Duodenal mucosa (tissue), 2 donors: ENCODE data around the gene KRT16.
"Not testable (repeated sequence)": the region's sequence is repeated elsewhere in the genome, so short reads cannot be mapped to it uniquely, and the experiment has no call there.

ENCODE experiments used
- H3K27ac ChIP-seq: one replicate; pipeline ENCODE4 v1.7.0; 2013; ENCODE audit warnings: low read depth, low read length
- H3K27me3 ChIP-seq, 2 donors: one replicate each; pipeline ENCODE4 v1.7.0; 2013; ENCODE audit warnings: low read length in 2 of 2, control low read depth in 1 of 2; ENCODE audit not compliant: insufficient read depth in 2 of 2, control insufficient read depth in 1 of 2
- H3K36me3 ChIP-seq, 2 donors: one replicate each; pipeline ENCODE4 v1.7.0; 2013; ENCODE audit warnings: low read length in 2 of 2, control low read depth in 1 of 2; ENCODE audit not compliant: insufficient read depth in 2 of 2, control insufficient read depth in 1 of 2
- H3K4me1 ChIP-seq, 2 donors: one replicate each; pipeline ENCODE4 v1.7.0; 2013; ENCODE audit warnings: low read length in 2 of 2, control low read depth in 1 of 2; ENCODE audit not compliant: insufficient read depth in 2 of 2, control insufficient read depth in 1 of 2
- H3K4me3 ChIP-seq, 2 donors: one replicate each; pipeline ENCODE4 v1.7.0; 2013; ENCODE audit warnings: low read length in 2 of 2, low read depth in 1 of 2
- H3K9ac ChIP-seq, 2 donors: one replicate each; pipeline ENCODE4 v1.7.0; 2013; ENCODE audit warnings: low read length in 2 of 2, low read depth in 1 of 2
- H3K9me3 ChIP-seq, 2 donors: one replicate each; pipeline ENCODE4 v1.7.0; 2013; ENCODE audit warnings: low read length in 2 of 2, control low read depth in 1 of 2; ENCODE audit not compliant: control insufficient read depth in 1 of 2

The KRT16 gene

GRCh38 chr17:41621916-41622315, 9.3 kb upstream of the KRT16 start:
- Histone ChIP-seq H3K36me3 (no peaks in the 10 kb centered on the region), H3K27me3 (no peaks in the 10 kb centered on the region), H3K9ac (no peak overlapping the region), H3K4me3 (no peak overlapping the region), H3K9me3 (no peaks in the 10 kb centered on the region), H3K27ac (no peak overlapping the region), H3K4me1 (no peaks in the 10 kb centered on the region)

GRCh38 chr17:41621435-41621817, 8.9 kb upstream of the KRT16 start:
- H3K4me3 ChIP-seq, H3K27ac ChIP-seq, H3K4me1 ChIP-seq, H3K9ac ChIP-seq, H3K36me3 ChIP-seq, H3K9me3 ChIP-seq, H3K27me3 ChIP-seq: not testable (repeated sequence)

- H3K27me3 ChIP-seq, result peaks cover 0 to 3% of the 10 kb centered on the region in 2 donors
- H3K36me3 ChIP-seq, result no peaks in the 10 kb centered on the region
- H3K4me1 ChIP-seq, result no peaks in the 10 kb centered on the region
- H3K9ac ChIP-seq, result no peak overlapping the region
- H3K9me3 ChIP-seq, result no peaks in the 10 kb centered on the region
- H3K27ac ChIP-seq, result no peak overlapping the region
- no peak overlapping the region for H3K4me3 ChIP-seq
Observed at GRCh38 chr17:41620583-41621434, 8.2 kb upstream of the KRT16 start.

GRCh38 chr17:41619927-41620582, 7.5 kb upstream of the KRT16 start:
- not testable (repeated sequence) for H3K4me3 ChIP-seq, H3K4me1 ChIP-seq, H3K9ac ChIP-seq, H3K9me3 ChIP-seq, H3K27ac ChIP-seq, H3K27me3 ChIP-seq, H3K36me3 ChIP-seq

GRCh38 chr17:41619036-41619926, 6.7 kb upstream of the KRT16 start:
- no peak overlapping the region for H3K27ac ChIP-seq
- H3K36me3 ChIP-seq, result no peaks in the 10 kb centered on the region
- H3K9ac ChIP-seq, result no peak overlapping the region
- no peaks in the 10 kb centered on the region for H3K9me3 ChIP-seq
- H3K4me3 ChIP-seq, result no peak overlapping the region
- H3K27me3 ChIP-seq, result peaks cover 0 to 3% of the 10 kb centered on the region in 2 donors
- H3K4me1 ChIP-seq, result no peaks in the 10 kb centered on the region

- no peaks in the 10 kb centered on the region for H3K4me1 ChIP-seq
- H3K4me3 ChIP-seq, result no peak overlapping the region
- H3K36me3 ChIP-seq, result no peaks in the 10 kb centered on the region
- no peak overlapping the region for H3K27ac ChIP-seq
- no peak overlapping the region for H3K9ac ChIP-seq
- peaks cover 0 to 3% of the 10 kb centered on the region in 2 donors for H3K27me3 ChIP-seq
- H3K9me3 ChIP-seq, result no peaks in the 10 kb centered on the region
Observed at GRCh38 chr17:41618341-41619035, 5.9 kb upstream of the KRT16 start.

- H3K27me3 ChIP-seq, result peaks cover 0 to 3% of the 10 kb centered on the region in 2 donors
Observed at GRCh38 chr17:41617698-41618097, 5.1 kb upstream of the KRT16 start.

GRCh38 chr17:41617136-41617535, 4.6 kb upstream of the KRT16 start:
- Histone ChIP-seq H3K27me3 (peaks cover 0 to 3% of the 10 kb centered on the region in 2 donors), H3K9ac (no peak overlapping the region), H3K36me3 (no peaks in the 10 kb centered on the region), H3K27ac (no peak overlapping the region), H3K4me3 (no peak overlapping the region), H3K4me1 (no peaks in the 10 kb centered on the region), H3K9me3 (no peaks in the 10 kb centered on the region)

More at GRCh38 chr17:41617698-41618097, 5.1 kb upstream of the KRT16 start:
- no peak overlapping the region for H3K4me3 ChIP-seq
- H3K9me3 ChIP-seq, result no peaks in the 10 kb centered on the region
- no peaks in the 10 kb centered on the region for H3K4me1 ChIP-seq
- H3K9ac ChIP-seq, result no peak overlapping the region
- H3K36me3 ChIP-seq, result no peaks in the 10 kb centered on the region
- H3K27ac ChIP-seq, result no peak overlapping the region

- not testable (repeated sequence) for H3K27me3 ChIP-seq, H3K4me3 ChIP-seq, H3K9me3 ChIP-seq, H3K9ac ChIP-seq, H3K4me1 ChIP-seq, H3K36me3 ChIP-seq, H3K27ac ChIP-seq
Observed at GRCh38 chr17:41616486-41616885, 3.9 kb upstream of the KRT16 start.
